H9 (cell line): ENCODE measurements around the gene LOXHD1. TPM values are rescaled to one million over a fixed set of nuclear protein-coding genes. Genes with fewer than 3 reads are reported as not detected.
A peak's percentile ranks its signal among the peaks of the same experiment; 100 is the strongest.

Experiments
- DNase-seq: peaks from one replicate; pipeline ENCODE4 v3.0.0-alpha.2; 2017
- H2AFZ ChIP-seq: one replicate; pipeline ENCODE4 v1.6.1; 2013; ENCODE audit warnings: mild to moderate bottlenecking, low read length, control low read depth, moderate library complexity
- H2AK5ac ChIP-seq: 2 replicates; pipeline ENCODE4 v1.6.1; 2013; ENCODE audit warnings: low read length, control low read depth, mixed read lengths; ENCODE audit not compliant: insufficient read length
- H2BK120ac ChIP-seq: one replicate; pipeline ENCODE4 v1.6.1; 2013; ENCODE audit warnings: low read depth, mild to moderate bottlenecking, low read length, control low read depth, inconsistent platforms; ENCODE audit not compliant: poor library complexity, severe bottlenecking
- H2BK12ac ChIP-seq: 2 replicates; pipeline ENCODE4 v1.6.1; 2013; ENCODE audit warnings: low read length, control low read depth, mixed read lengths, low read depth; ENCODE audit not compliant: insufficient read length
- H2BK15ac ChIP-seq: 2 replicates; pipeline ENCODE4 v1.6.1; 2013; ENCODE audit warnings: low read depth, low read length, control low read depth
- H2BK20ac ChIP-seq: one replicate; pipeline ENCODE4 v1.6.1; 2013; ENCODE audit warnings: low read depth, mild to moderate bottlenecking, low read length, control low read depth, inconsistent platforms; ENCODE audit not compliant: poor library complexity, severe bottlenecking
- H2BK5ac ChIP-seq: 2 replicates; pipeline ENCODE4 v1.6.1; 2013; ENCODE audit warnings: low read length, control low read depth, mixed read lengths; ENCODE audit not compliant: insufficient read length
- H3K14ac ChIP-seq: 2 replicates; pipeline ENCODE4 v1.6.1; 2013; ENCODE audit warnings: low read length, control low read depth; ENCODE audit not compliant: insufficient read depth
- H3K18ac ChIP-seq: 2 replicates; pipeline ENCODE4 v1.6.1; 2013; ENCODE audit warnings: low read depth, mild to moderate bottlenecking, mixed read lengths, low read length, control low read depth; ENCODE audit not compliant: insufficient read length
- H3K23ac ChIP-seq: 2 replicates; pipeline ENCODE4 v1.6.1; 2013; ENCODE audit warnings: low read length, control low read depth, mixed read lengths, low read depth; ENCODE audit not compliant: insufficient read length
- H3K23me2 ChIP-seq: 2 replicates; pipeline ENCODE4 v1.6.1; 2013; ENCODE audit warnings: low read depth, mild to moderate bottlenecking, mixed read lengths, low read length, control low read depth; ENCODE audit not compliant: insufficient read length, poor library complexity, severe bottlenecking
- H3K27ac ChIP-seq: 2 replicates; pipeline ENCODE4 v1.5.1; 2013; ENCODE audit warnings: low read length, control low read depth, mixed read lengths, low read depth; ENCODE audit not compliant: insufficient read length
- H3K27me3 ChIP-seq: 2 replicates; pipeline ENCODE4 v1.6.1; 2013; ENCODE audit warnings: low read length, control low read depth, inconsistent platforms; ENCODE audit not compliant: insufficient read depth
- H3K4ac ChIP-seq: 2 replicates; pipeline ENCODE4 v1.6.1; 2013; ENCODE audit warnings: low read depth, mild to moderate bottlenecking, control low read depth, inconsistent platforms, low read length, moderate library complexity
- H3K4me1 ChIP-seq: 2 replicates; pipeline ENCODE4 v1.6.1; 2013; ENCODE audit warnings: low read length, control low read depth, inconsistent platforms; ENCODE audit not compliant: insufficient read depth
- H3K4me2 ChIP-seq: 2 replicates; pipeline ENCODE4 v1.6.1; 2013; ENCODE audit warnings: low read length, control low read depth, mixed read lengths; ENCODE audit not compliant: insufficient read length, insufficient read depth
- H3K56ac ChIP-seq: 2 replicates; pipeline ENCODE4 v1.6.1; 2013; ENCODE audit warnings: low read depth, mild to moderate bottlenecking, mixed read lengths, low read length, control low read depth; ENCODE audit not compliant: insufficient read length
- H3K79me1 ChIP-seq: 2 replicates; pipeline ENCODE4 v1.6.1; 2013; ENCODE audit warnings: low read depth, mild to moderate bottlenecking, moderate library complexity, low read length, control low read depth, inconsistent platforms; ENCODE audit not compliant: insufficient read depth, poor library complexity, severe bottlenecking
- H3K79me2 ChIP-seq: 2 replicates; pipeline ENCODE4 v1.6.1; 2013; ENCODE audit warnings: low read length, control low read depth, inconsistent platforms; ENCODE audit not compliant: insufficient read depth
- H3K9ac ChIP-seq: 2 replicates; pipeline ENCODE4 v1.6.1; 2013; ENCODE audit warnings: low read length, control low read depth, mixed read lengths; ENCODE audit not compliant: insufficient read length; ENCODE audit errors: extremely low read depth
- H3K9me3 ChIP-seq: one replicate; pipeline ENCODE4 v1.6.1; 2013; ENCODE audit warnings: low read depth, low read length, inconsistent platforms; ENCODE audit not compliant: control insufficient read depth
- H3T11ph ChIP-seq: one replicate; pipeline ENCODE4 v1.6.1; 2013; ENCODE audit warnings: mild to moderate bottlenecking, low read length, control low read depth, inconsistent platforms
- H4K20me1 ChIP-seq: one replicate; pipeline ENCODE4 v1.6.1; 2013; ENCODE audit not compliant: control insufficient read depth, insufficient read length, insufficient read depth
- H4K5ac ChIP-seq: 2 replicates; pipeline ENCODE4 v1.6.1; 2013; ENCODE audit warnings: low read depth, mild to moderate bottlenecking, mixed read lengths, low read length, control low read depth; ENCODE audit not compliant: insufficient read length
- H4K8ac ChIP-seq: replicated peaks from 2 replicates; pipeline ENCODE4 v1.6.1; 2013; ENCODE audit warnings: low read length, control low read depth, mixed read lengths, low read depth; ENCODE audit not compliant: insufficient read length
- H4K91ac ChIP-seq: 2 replicates; pipeline ENCODE4 v1.6.1; 2013; ENCODE audit warnings: low read depth, mild to moderate bottlenecking, moderate library complexity, mixed read lengths, low read length, control low read depth; ENCODE audit not compliant: insufficient read length
- H3K27ac Mint-ChIP-seq, 3 experiments: 2 replicates in 2 of 3; 3 replicates in 1 of 3; pipeline ENCODE4 v1.8.0; 2020 to 2021; ENCODE audit warnings: mixed read lengths in 3 of 3, mild to moderate bottlenecking in 1 of 3, moderate library complexity in 1 of 3
- H3K27me3 Mint-ChIP-seq: 2 replicates; pipeline ENCODE4 v1.8.0; 2021; ENCODE audit warnings: low read depth, mild to moderate bottlenecking, moderate library complexity, mixed read lengths
- H3K36me3 Mint-ChIP-seq, 3 experiments: 2 replicates in 2 of 3; 3 replicates in 1 of 3; pipeline ENCODE4 v1.8.0; 2020 to 2021; ENCODE audit warnings: low read depth in 3 of 3, mixed read lengths in 3 of 3; ENCODE audit not compliant: insufficient read depth in 1 of 3
- H3K4me1 Mint-ChIP-seq, 2 experiments: 2 replicates each; pipeline ENCODE4 v1.8.0; 2020; ENCODE audit warnings: mixed read lengths in 2 of 2
- H3K4me3 Mint-ChIP-seq, 2 experiments: 2 replicates in 1 of 2; 3 replicates in 1 of 2; pipeline ENCODE4 v1.8.0; 2020 to 2021; ENCODE audit warnings: mild to moderate bottlenecking in 2 of 2, mixed read lengths in 2 of 2, moderate library complexity in 1 of 2
- H3K9me3 Mint-ChIP-seq, 2 experiments: 2 replicates in 1 of 2; 3 replicates in 1 of 2; pipeline ENCODE4 v1.8.0; 2020; ENCODE audit warnings: mild to moderate bottlenecking in 2 of 2, mixed read lengths in 2 of 2, moderate library complexity in 1 of 2
- WGBS: extraction: QIAGEN DNeasy Blood & Tissue Kit; methylation state at CpG from one replicate; pipeline ENCODE4 v1.1.7; 2013; ENCODE audit warnings: missing lambda C conversion rate, low lambda C conversion rate, mixed read lengths; ENCODE audit not compliant: insufficient read length; ENCODE audit errors: extremely low coverage; 5-methylcytosine and 5-hydroxymethylcytosine counted together
- total RNA-seq: library from RNA; stranded (reverse); gene quantifications from 2 replicates; pipeline ENCODE4 v1.2.1, GENCODE V29; 2021
- TF ChIP-seq, protein P1 (sequence below): fragments of 200-600 bp; sonication (generic); conservative IDR thresholded peaks from 3 replicates; pipeline ENCODE4 v1.8.0; 2021; ENCODE audit warnings: antibody characterized with exemption, mild to moderate bottlenecking

LOXHD1 gene
- total RNA-seq, 1 experiment from 2014 or later, result 0.07 TPM

DNA sequence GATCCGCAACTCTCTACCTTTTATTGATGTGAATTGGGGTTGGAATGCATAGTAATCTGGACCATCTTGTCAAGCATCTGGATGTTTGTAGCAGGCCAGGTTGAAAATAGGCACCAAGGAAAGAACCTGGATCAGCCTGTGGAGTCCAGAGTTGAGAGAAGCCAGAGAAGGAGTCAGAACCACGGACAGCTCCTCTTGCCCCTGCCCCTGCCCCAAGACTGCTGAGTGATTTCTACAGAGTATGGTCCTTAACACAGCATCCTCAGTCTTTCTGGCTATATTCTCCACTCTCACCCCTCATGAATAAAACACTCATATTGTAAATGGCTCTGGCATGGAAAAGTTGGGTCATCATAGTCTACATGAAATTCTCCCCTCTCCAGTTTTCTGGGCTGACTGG, 154.6 kb downstream of the LOXHD1 start:
- H3K56ac ChIP-seq, result no peak overlapping the region
- no peak overlapping the region for H3T11ph ChIP-seq
- H3K27ac ChIP-seq, result no peak overlapping the region
- H3K4ac ChIP-seq, result no peak overlapping the region
- H3K9ac ChIP-seq, result no peak overlapping the region
- peak; percentile 49 for DNase-seq
- H2BK20ac ChIP-seq, result no peak overlapping the region
- TF ChIP-seq, protein P1, sequence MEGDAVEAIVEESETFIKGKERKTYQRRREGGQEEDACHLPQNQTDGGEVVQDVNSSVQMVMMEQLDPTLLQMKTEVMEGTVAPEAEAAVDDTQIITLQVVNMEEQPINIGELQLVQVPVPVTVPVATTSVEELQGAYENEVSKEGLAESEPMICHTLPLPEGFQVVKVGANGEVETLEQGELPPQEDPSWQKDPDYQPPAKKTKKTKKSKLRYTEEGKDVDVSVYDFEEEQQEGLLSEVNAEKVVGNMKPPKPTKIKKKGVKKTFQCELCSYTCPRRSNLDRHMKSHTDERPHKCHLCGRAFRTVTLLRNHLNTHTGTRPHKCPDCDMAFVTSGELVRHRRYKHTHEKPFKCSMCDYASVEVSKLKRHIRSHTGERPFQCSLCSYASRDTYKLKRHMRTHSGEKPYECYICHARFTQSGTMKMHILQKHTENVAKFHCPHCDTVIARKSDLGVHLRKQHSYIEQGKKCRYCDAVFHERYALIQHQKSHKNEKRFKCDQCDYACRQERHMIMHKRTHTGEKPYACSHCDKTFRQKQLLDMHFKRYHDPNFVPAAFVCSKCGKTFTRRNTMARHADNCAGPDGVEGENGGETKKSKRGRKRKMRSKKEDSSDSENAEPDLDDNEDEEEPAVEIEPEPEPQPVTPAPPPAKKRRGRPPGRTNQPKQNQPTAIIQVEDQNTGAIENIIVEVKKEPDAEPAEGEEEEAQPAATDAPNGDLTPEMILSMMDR, result no peak
- H4K8ac ChIP-seq, result no peak overlapping the region
- no peak overlapping the region; a peak in 1 of 5 replicates for H3K4me3 Mint-ChIP-seq
- WGBS, result no CpG with 5 or more reads among the region's 2 CpGs
- no peak overlapping the region for H3K27ac Mint-ChIP-seq
- H3K9me3 Mint-ChIP-seq, result no peaks in the 10 kb centered on the region
- H4K5ac ChIP-seq, result no peak overlapping the region
- H3K14ac ChIP-seq, result no peak overlapping the region
- H3K27me3 ChIP-seq, result no peaks in the 10 kb centered on the region; the same call in 1 of the 2 replicates
- no peak overlapping the region for H3K23ac ChIP-seq
- no peaks in the 10 kb centered on the region for H3K4me1 ChIP-seq
- no peak overlapping the region for H3K18ac ChIP-seq
- no peak overlapping the region for H2BK15ac ChIP-seq
- no peak overlapping the region for H4K91ac ChIP-seq
- H3K4me1 Mint-ChIP-seq, result no peaks in the 10 kb centered on the region
- H2AFZ ChIP-seq, result no peak overlapping the region
- no peaks in the 10 kb centered on the region for H3K79me1 ChIP-seq
- no peak overlapping the region for H2AK5ac ChIP-seq
- no peak overlapping the region for H2BK5ac ChIP-seq
- H3K79me2 ChIP-seq, result no peaks in the 10 kb centered on the region
- no peak overlapping the region for H2BK12ac ChIP-seq
- H2BK120ac ChIP-seq, result no peak overlapping the region
- H3K4me2 ChIP-seq, result no peak overlapping the region
- H3K9me3 ChIP-seq, result no peaks in the 10 kb centered on the region
- no peaks in the 10 kb centered on the region for H3K36me3 Mint-ChIP-seq
- no peaks in the 10 kb centered on the region for H4K20me1 ChIP-seq
- H3K27me3 Mint-ChIP-seq, result peaks cover 5% of the 10 kb centered on the region
- no peaks in the 10 kb centered on the region for H3K23me2 ChIP-seq
